ENCODE measurements around the gene JMJD1C.

JMJD1C gene

DNA sequence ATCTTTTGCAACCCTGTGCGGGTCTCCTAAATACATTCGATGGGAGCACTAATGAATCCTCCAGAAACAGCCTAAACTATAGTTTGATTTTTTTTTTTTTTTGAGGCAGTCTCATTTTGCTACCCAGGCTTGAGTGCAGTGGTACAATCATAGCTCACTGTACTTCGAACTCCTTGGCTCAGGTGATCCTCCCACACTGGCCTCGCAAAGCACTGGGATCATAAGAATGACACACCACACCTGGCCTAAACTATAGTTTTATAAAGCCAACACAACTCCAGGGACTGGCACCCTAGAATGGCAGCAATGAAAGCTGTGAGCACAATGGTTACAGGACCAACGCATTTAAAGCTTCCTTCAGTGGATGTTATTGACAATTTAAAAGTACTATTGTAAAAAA, 14.5 kb upstream of the JMJD1C start:
- FAIRE-seq (no peak), DNase-seq (ENCODE audit: insufficient read length, low spot score) (no peak)
- no peak for TF ChIP-seq POU2F2 (IDR thresholded peaks at IDR 0.05; ENCODE audit: low read depth, low read length)
- TF ChIP-seq SPI1 (IDR thresholded peaks at IDR 0.05; ENCODE audit: low read depth, low read length) = no peak
- TF ChIP-seq PAX5 (IDR thresholded peaks at IDR 0.05; ENCODE audit: insufficient read depth, low read length, severe bottlenecking) = no peak
- TF ChIP-seq POLR2A (IDR thresholded peaks at IDR 0.05; ENCODE audit: low read depth, low read length) = no peak
- TF ChIP-seq TAF1 (IDR thresholded peaks at IDR 0.05; ENCODE audit: low read depth, low read length) = no peak

DNA sequence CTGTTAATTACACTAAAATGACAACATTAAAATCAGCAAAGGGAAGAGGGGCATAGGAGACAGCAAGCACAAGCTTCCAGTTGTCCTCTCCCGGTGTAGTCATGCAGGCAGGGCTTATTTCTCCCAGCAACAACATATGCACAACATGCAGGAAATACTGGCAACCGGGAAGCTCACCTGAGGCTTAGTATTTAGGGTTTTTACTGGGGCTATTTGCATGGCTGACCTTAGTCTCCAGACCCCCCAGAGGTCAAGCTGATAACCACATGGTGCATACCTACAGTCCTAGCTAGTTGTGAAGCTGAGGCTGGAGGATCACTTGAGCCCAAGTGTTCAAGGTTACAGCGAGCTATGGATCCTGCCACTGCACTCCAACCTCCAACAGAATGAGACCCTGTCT, 12.8 kb upstream of the JMJD1C start:
- FAIRE-seq (no peak), DNase-seq (ENCODE audit: insufficient read length, low spot score) (no peak)
- TF ChIP-seq POU2F2 (IDR thresholded peaks at IDR 0.05; ENCODE audit: low read depth, low read length) = no peak
- TF ChIP-seq POLR2AphosphoS5 (IDR thresholded peaks at IDR 0.05; ENCODE audit: low read depth, low read length) = no peak
- TF ChIP-seq PAX5 (IDR thresholded peaks at IDR 0.05; ENCODE audit: insufficient read depth, low read length, severe bottlenecking) = no peak
- no peak for TF ChIP-seq TAF1 (IDR thresholded peaks at IDR 0.05; ENCODE audit: low read depth, low read length)
- TF ChIP-seq SPI1 (IDR thresholded peaks at IDR 0.05; ENCODE audit: low read depth, low read length) = no peak

DNA sequence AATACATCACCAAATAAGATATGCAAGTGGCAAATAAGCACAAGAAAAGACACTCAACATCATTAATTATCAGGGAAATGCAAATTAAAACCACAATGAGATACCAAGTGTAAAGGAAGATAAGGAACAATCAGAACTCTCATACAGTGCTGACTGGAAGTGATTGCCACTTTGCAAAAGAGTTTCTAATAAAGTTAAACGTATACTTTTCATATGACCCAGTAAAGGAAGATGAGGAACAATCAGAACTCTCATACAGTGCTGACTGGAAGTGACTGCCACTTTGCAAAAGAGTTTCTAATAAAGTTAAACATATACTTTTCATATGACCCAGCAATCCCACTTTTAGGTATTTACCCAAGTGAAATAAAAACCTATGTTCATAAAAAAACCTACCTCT, 12.2 kb upstream of the JMJD1C start:
- FAIRE-seq (no peak), DNase-seq (ENCODE audit: insufficient read length, low spot score) (no peak)
- TF ChIP-seq POLR2A (IDR thresholded peaks at IDR 0.05; ENCODE audit: low read depth, low read length) (no peak), SPI1 (IDR thresholded peaks at IDR 0.05; ENCODE audit: low read depth, low read length) (no peak)

DNA sequence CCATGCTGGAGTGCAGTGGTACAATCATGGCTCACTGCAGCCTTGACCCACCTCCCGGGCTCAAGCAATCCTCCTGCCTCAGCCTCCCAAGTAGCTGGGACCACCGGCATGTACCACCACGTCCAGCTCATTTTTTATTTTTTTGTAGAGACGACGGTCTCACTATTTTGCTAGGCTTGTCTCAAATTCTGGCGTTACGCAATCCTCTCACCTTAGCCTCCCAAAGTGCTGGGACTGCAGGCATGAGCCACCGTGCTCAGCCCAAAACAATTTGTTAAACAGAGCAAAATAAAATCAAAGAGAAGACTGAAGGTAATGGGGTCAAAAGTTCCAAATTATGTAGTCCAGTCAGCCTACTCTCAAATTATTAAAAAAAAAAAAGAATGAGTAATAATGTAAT, 8.7 kb upstream of the JMJD1C start:
- TF ChIP-seq POU2F2 (IDR thresholded peaks at IDR 0.05; ENCODE audit: low read depth, low read length) (no peak), PAX5 (IDR thresholded peaks at IDR 0.05; ENCODE audit: insufficient read depth, low read length, severe bottlenecking) (no peak), POLR2AphosphoS5 (IDR thresholded peaks at IDR 0.05; ENCODE audit: low read depth, low read length) (no peak), POLR2A (IDR thresholded peaks at IDR 0.05; ENCODE audit: low read depth, low read length) (no peak), TAF1 (IDR thresholded peaks at IDR 0.05; ENCODE audit: low read depth, low read length) (no peak), SPI1 (IDR thresholded peaks at IDR 0.05; ENCODE audit: low read depth, low read length) (no peak)
- no peak for FAIRE-seq
- DNase-seq (ENCODE audit: insufficient read length, low spot score) = no peak

DNA sequence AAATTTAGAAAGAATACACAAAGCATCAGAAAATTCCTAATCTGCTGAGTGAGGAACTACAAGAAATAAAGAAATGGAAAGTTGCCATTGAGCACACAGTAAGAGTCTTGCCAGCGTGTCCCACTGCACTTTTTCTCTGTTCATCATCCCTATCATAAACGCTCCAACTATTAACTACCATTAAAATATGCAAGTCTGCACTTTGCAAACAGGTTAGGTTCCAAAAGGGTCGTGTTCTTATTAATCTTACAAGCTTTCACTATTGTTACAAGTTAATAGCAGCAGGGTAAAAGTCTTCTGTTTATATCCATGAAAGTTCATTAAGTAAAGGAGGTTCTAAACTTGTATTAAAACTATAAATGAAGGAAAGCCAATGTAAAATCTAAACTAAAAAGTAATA, 5.2 kb upstream of the JMJD1C start:
- FAIRE-seq (no peak), DNase-seq (ENCODE audit: insufficient read length, low spot score) (no peak)
- no peak for TF ChIP-seq PAX5 (IDR thresholded peaks at IDR 0.05; ENCODE audit: insufficient read depth, low read length, severe bottlenecking)
- TF ChIP-seq POLR2A (IDR thresholded peaks at IDR 0.05; ENCODE audit: low read depth, low read length) = no peak
- TF ChIP-seq SPI1 (IDR thresholded peaks at IDR 0.05; ENCODE audit: low read depth, low read length) = no peak

DNA sequence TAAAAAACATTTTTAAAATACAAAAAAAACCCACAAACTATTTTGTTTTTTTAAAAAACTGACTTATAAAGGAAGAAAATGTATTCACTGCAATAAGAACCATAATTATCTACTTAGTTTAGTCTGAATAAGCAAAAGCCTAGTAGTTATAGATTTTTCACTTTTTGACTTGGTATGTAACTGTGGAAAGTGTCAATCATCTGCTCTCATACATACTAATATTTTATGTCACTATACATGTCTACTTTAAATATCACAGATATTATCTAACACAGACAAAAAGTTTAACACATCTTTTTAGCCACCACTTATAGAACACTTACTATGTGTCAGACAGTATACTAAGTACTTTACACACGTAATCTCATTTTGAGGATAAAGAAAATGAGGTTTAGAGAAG, 3.2 kb upstream of the JMJD1C start:
- no peak for DNase-seq (ENCODE audit: insufficient read length, low spot score)
- TF ChIP-seq POU2F2 (IDR thresholded peaks at IDR 0.05; ENCODE audit: low read depth, low read length) (no peak), PAX5 (IDR thresholded peaks at IDR 0.05; ENCODE audit: insufficient read depth, low read length, severe bottlenecking) (no peak), POLR2A (IDR thresholded peaks at IDR 0.05; ENCODE audit: low read depth, low read length) (no peak), POLR2AphosphoS5 (IDR thresholded peaks at IDR 0.05; ENCODE audit: low read depth, low read length) (no peak), TAF1 (IDR thresholded peaks at IDR 0.05; ENCODE audit: low read depth, low read length) (no peak), SPI1 (IDR thresholded peaks at IDR 0.05; ENCODE audit: low read depth, low read length) (no peak)
- no peak for FAIRE-seq

DNA sequence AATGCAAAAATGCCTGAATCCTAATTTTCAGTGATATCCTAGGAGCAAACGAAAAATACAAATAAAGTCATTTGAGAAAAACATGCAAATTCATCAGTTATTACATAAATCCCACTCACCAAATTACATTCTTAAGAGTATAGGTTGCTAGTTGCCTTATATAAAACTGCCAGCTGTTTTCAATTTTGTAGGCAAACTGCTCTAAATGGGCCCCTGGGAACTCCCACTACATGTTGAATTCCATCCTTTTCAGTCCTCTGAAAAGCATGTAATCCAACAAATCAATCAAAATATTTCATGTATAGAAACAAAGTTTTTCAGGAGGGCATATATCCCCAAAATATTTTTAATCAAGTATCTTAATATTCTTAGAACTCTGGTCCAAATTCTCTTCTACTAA, 2.1 kb upstream of the JMJD1C start:
- TF ChIP-seq SPI1 (IDR thresholded peaks at IDR 0.05; ENCODE audit: low read depth, low read length) (no peak), POLR2A (IDR thresholded peaks at IDR 0.05; ENCODE audit: low read depth, low read length) (no peak), POU2F2 (IDR thresholded peaks at IDR 0.05; ENCODE audit: low read depth, low read length) (no peak), POLR2AphosphoS5 (IDR thresholded peaks at IDR 0.05; ENCODE audit: low read depth, low read length) (no peak), PAX5 (IDR thresholded peaks at IDR 0.05; ENCODE audit: insufficient read depth, low read length, severe bottlenecking) (no peak), TAF1 (IDR thresholded peaks at IDR 0.05; ENCODE audit: low read depth, low read length) (no peak)
- no peak for FAIRE-seq
- DNase-seq (ENCODE audit: insufficient read length, low spot score) = no peak

DNA sequence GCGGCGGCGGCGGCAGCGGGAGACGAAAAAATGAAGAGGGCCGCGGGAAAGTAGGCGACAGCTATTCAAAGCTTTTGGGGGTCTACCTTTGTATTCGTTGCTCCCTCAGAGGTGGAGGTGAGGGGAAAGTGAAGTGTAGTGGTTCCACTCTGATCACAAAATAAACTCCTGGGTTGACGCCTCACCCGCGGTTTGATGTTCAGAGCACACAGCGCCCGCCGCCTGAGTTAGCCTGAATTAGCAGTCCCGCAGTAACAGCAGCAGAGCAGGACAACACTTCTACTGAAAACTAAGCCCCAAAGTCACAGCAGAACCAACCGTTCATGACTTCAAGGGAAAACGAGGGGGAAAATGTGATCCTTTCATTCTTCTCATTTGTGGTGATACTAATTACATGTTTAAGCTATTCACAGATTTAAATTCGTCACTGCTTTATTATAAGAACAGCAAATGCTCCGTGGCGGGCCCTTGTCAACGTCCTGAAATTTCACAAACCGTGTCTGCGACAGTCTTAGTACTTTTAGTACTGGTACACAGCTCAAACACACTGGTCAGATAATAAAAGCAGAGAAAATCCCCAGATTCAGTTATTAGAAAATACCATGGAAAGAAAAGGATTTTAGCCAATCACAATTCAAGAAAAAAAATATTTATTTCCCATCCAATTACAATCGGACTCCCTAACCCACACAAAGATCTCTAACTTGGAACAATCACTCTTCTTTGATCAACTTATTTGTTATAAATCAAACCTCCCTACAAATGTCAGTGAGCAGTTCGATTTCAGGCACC, 563 bp upstream of the JMJD1C start:
- no peak for FAIRE-seq
- 0 out of 2 replicates have a peak, but pooled peaks have one; percentile 2 for TF ChIP-seq TAF1 (IDR thresholded peaks at IDR 0.05; ENCODE audit: low read depth, low read length)
- TF ChIP-seq POLR2AphosphoS5 (IDR thresholded peaks at IDR 0.05; ENCODE audit: low read depth, low read length) = no peak
- TF ChIP-seq POLR2A (IDR thresholded peaks at IDR 0.05; ENCODE audit: low read depth, low read length) = 0 out of 2 replicates have a peak, but pooled peaks have one; percentile 14
- TF ChIP-seq PAX5 (IDR thresholded peaks at IDR 0.05; ENCODE audit: insufficient read depth, low read length, severe bottlenecking) = no peak
- no peak for TF ChIP-seq SPI1 (IDR thresholded peaks at IDR 0.05; ENCODE audit: low read depth, low read length)
- TF ChIP-seq POU2F2 (IDR thresholded peaks at IDR 0.05; ENCODE audit: low read depth, low read length) = no peak
- DNase-seq (ENCODE audit: insufficient read length, low spot score) = peak; percentile 19

DNA sequence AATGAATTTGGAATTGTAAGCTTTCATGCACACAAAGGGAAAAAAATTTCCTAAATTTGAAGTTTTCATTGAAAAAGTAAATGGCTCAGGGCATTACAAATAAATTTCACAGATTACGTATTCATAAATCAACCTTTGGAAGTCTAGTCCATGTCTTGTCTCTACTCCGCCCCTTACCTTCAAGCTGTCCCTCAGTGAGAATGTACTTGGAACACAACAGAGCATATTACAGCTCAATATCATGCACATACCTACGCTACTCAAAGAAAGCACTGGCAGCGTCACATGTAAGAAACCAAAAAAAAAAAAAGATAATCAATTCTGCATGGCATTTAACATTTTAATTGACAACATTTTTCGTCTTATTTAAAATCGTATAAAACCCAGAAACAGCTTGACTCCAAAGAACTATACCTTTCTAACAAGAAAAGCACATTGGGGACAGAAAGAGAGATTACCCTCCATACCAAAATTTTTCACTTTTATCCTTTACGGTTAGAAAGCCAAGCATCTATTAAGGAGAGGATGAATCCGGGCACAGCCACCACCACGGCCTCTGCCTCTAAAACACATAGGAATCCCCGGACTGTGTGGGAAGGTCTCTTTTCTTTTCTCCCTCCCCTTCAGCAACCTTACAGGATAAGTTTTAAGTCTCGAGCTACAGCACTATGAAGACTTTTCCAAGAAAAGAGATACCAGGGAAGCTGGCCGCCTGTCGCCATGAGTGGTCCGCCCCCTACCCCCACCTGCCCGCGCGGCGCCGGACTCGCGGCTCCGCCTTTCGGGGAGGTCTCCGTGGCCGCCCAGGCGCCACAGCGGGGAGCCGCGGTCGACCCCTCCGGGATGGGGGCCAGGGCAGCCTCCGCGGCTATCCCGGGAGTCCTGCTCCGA, 1.1 kb downstream of the JMJD1C start:
- TF ChIP-seq PAX5 (IDR thresholded peaks at IDR 0.05; ENCODE audit: insufficient read depth, low read length, severe bottlenecking) = no peak
- no peak for TF ChIP-seq TAF1 (IDR thresholded peaks at IDR 0.05; ENCODE audit: low read depth, low read length)
- TF ChIP-seq POU2F2 (IDR thresholded peaks at IDR 0.05; ENCODE audit: low read depth, low read length) = no peak
- no peak for TF ChIP-seq POLR2A (IDR thresholded peaks at IDR 0.05; ENCODE audit: low read depth, low read length)
- TF ChIP-seq SPI1 (IDR thresholded peaks at IDR 0.05; ENCODE audit: low read depth, low read length) = no peak
- no peak for TF ChIP-seq POLR2AphosphoS5 (IDR thresholded peaks at IDR 0.05; ENCODE audit: low read depth, low read length)
- FAIRE-seq = peak; percentile 47
- no peak for DNase-seq (ENCODE audit: insufficient read length, low spot score)
